HAP-1 (cell line): ENCODE measurements around the gene SUSD3.
"Not testable (repeated sequence)": the region's sequence is repeated elsewhere in the genome, so short reads cannot be mapped to it uniquely, and the experiment has no call there.

Experiments used
- DNase-seq, 2 experiments: peaks; one replicate each; pipeline ENCODE4 v3.0.0-alpha.2; 2016 to 2020; ENCODE audit warnings: low spot score in 2 of 2
- H3K27me3 ChIP-seq: fragments of 250-450 bp; sonication (Bioruptor Pico); 2 replicates; pipeline ENCODE4 v1.5.1; 2020; ENCODE audit warnings: low read depth, mild to moderate bottlenecking, moderate library complexity
- H3K36me3 ChIP-seq: fragments of 250-450 bp; sonication (Bioruptor Pico); replicated peaks from 2 replicates; pipeline ENCODE4 v1.5.1; 2020; ENCODE audit warnings: mild to moderate bottlenecking
- H3K4me1 ChIP-seq: fragments of 250-450 bp; sonication (Bioruptor Pico); 2 replicates; pipeline ENCODE4 v1.5.1; 2020; ENCODE audit warnings: mild to moderate bottlenecking
- H3K4me3 ChIP-seq: fragments of 250-450 bp; sonication (Bioruptor Pico); 2 replicates; pipeline ENCODE4 v1.5.1; 2020; ENCODE audit warnings: mild to moderate bottlenecking, moderate library complexity
- H3K9me3 ChIP-seq: fragments of 250-450 bp; sonication (Bioruptor Pico); 2 replicates; pipeline ENCODE4 v1.5.1; 2020; ENCODE audit warnings: mild to moderate bottlenecking, moderate library complexity
- in situ Hi-C: fragments of 300-500 bp; cut with MboI; formaldehyde crosslinking; loops from 3 replicates; pipeline ENCODE4 v1.14.3; 2020; ENCODE audit warnings: low sequenced_read_pairs, inconsistent platforms, mixed read lengths

The SUSD3 gene

GRCh38 chr9:93058355-93059010 is at the start of gene SUSD3:
TSS of gene SUSD3 (plus strand) at chr9:93058701. CDS start at chr9:93058743, 42 bp downstream.
- peak within 1 kb of the TSS; percentile 41 for H3K4me3 ChIP-seq
- in situ Hi-C loops: no loop called here
- H3K27me3 ChIP-seq: no peaks in the 10 kb centered on the region
- DNase-seq: peak; percentile 51 to 89
- H3K9me3 ChIP-seq: no peaks in the 10 kb centered on the region
- H3K36me3 ChIP-seq: no peaks in the 10 kb centered on the region
- peaks cover 10% of the 10 kb centered on the region for H3K4me1 ChIP-seq

GRCh38 chr9:93009337-93010015 is 49.0 kb upstream of the SUSD3 start:
- no peaks in the 10 kb centered on the region for H3K27me3 ChIP-seq
- no peaks in the 10 kb centered on the region for H3K36me3 ChIP-seq
- in situ Hi-C loops: no loop called here
- no peak for DNase-seq
- no peaks in the 10 kb centered on the region for H3K9me3 ChIP-seq
- H3K4me1 ChIP-seq: no peaks in the 10 kb centered on the region
- H3K4me3 ChIP-seq: no peak overlapping the region

- H3K36me3 ChIP-seq: no peaks in the 10 kb centered on the region
- H3K27me3 ChIP-seq: no peaks in the 10 kb centered on the region
- no peak overlapping the region for H3K4me3 ChIP-seq
- H3K9me3 ChIP-seq: no peaks in the 10 kb centered on the region
- no peak for DNase-seq
- in situ Hi-C loops: no loop called here
- H3K4me1 ChIP-seq: no peaks in the 10 kb centered on the region
These were observed 48.4 kb upstream of the SUSD3 start for GRCh38 chr9:93010056-93010455.

GRCh38 chr9:93010704-93011103 is 47.8 kb upstream of the SUSD3 start:
- Histone ChIP-seq H3K36me3 (no peaks in the 10 kb centered on the region), H3K9me3 (no peaks in the 10 kb centered on the region), H3K27me3 (no peaks in the 10 kb centered on the region), H3K4me3 (no peak overlapping the region), H3K4me1 (no peaks in the 10 kb centered on the region)
- DNase-seq: no peak
- in situ Hi-C loops: no loop called here

GRCh38 chr9:93011114-93011513 is 47.4 kb upstream of the SUSD3 start:
- no peaks in the 10 kb centered on the region for H3K9me3 ChIP-seq
- H3K4me3 ChIP-seq: no peak overlapping the region
- no peaks in the 10 kb centered on the region for H3K36me3 ChIP-seq
- DNase-seq: no peak
- in situ Hi-C loops: no loop called here
- H3K4me1 ChIP-seq: no peaks in the 10 kb centered on the region
- H3K27me3 ChIP-seq: no peaks in the 10 kb centered on the region

GRCh38 chr9:93012963-93013855 is 45.3 kb upstream of the SUSD3 start:
- Histone ChIP-seq H3K36me3 (no peaks in the 10 kb centered on the region), H3K4me3 (no peak overlapping the region), H3K9me3 (no peaks in the 10 kb centered on the region), H3K27me3 (no peaks in the 10 kb centered on the region), H3K4me1 (no peaks in the 10 kb centered on the region)
- in situ Hi-C loops: no loop called here
- DNase-seq: no peak

GRCh38 chr9:93013856-93014582 is 44.5 kb upstream of the SUSD3 start:
- no peak overlapping the region for H3K4me3 ChIP-seq
- no peaks in the 10 kb centered on the region for H3K4me1 ChIP-seq
- in situ Hi-C loops: no loop called here
- DNase-seq: no peak
- H3K9me3 ChIP-seq: no peaks in the 10 kb centered on the region
- H3K36me3 ChIP-seq: no peaks in the 10 kb centered on the region
- no peaks in the 10 kb centered on the region for H3K27me3 ChIP-seq

- H3K9me3 ChIP-seq, in situ Hi-C loops, H3K27me3 ChIP-seq, DNase-seq, H3K4me3 ChIP-seq, H3K4me1 ChIP-seq, H3K36me3 ChIP-seq: not testable (repeated sequence)
These were observed 43.3 kb upstream of the SUSD3 start for GRCh38 chr9:93015190-93015589.

- Histone ChIP-seq H3K9me3 (no peaks in the 10 kb centered on the region), H3K27me3 (no peaks in the 10 kb centered on the region), H3K4me1 (no peaks in the 10 kb centered on the region), H3K4me3 (no peak overlapping the region), H3K36me3 (no peaks in the 10 kb centered on the region)
- no peak for DNase-seq
- in situ Hi-C loops: no loop called here
These were observed 40.9 kb upstream of the SUSD3 start for GRCh38 chr9:93017621-93018020.

- no peaks in the 10 kb centered on the region for H3K27me3 ChIP-seq
- H3K9me3 ChIP-seq: no peaks in the 10 kb centered on the region
- no peak for DNase-seq
- H3K36me3 ChIP-seq: no peaks in the 10 kb centered on the region
- H3K4me3 ChIP-seq: no peak overlapping the region
- in situ Hi-C loops: no loop called here
- no peaks in the 10 kb centered on the region for H3K4me1 ChIP-seq
These were observed 38.4 kb upstream of the SUSD3 start for GRCh38 chr9:93020151-93020550.

GRCh38 chr9:93020771-93021670 is 37.5 kb upstream of the SUSD3 start:
- no peaks in the 10 kb centered on the region for H3K27me3 ChIP-seq
- in situ Hi-C loops: no loop called here
- H3K4me3 ChIP-seq: no peak overlapping the region
- H3K9me3 ChIP-seq: no peaks in the 10 kb centered on the region
- no peak for DNase-seq
- H3K4me1 ChIP-seq: no peaks in the 10 kb centered on the region
- H3K36me3 ChIP-seq: no peaks in the 10 kb centered on the region

GRCh38 chr9:93022066-93022465 is 36.4 kb upstream of the SUSD3 start:
- no peak for DNase-seq
- no peak overlapping the region for H3K4me3 ChIP-seq
- no peaks in the 10 kb centered on the region for H3K27me3 ChIP-seq
- in situ Hi-C loops: no loop called here
- no peaks in the 10 kb centered on the region for H3K9me3 ChIP-seq
- no peaks in the 10 kb centered on the region for H3K36me3 ChIP-seq
- H3K4me1 ChIP-seq: no peaks in the 10 kb centered on the region
